GM19238 (cell line): Measurements from ENCODE around the gene FBXO27.
"Not testable (repeated sequence)": the region's sequence is repeated elsewhere in the genome, so short reads cannot be mapped to it uniquely, and the experiment has no call there.

Experiments used
- DNase-seq: peaks from one replicate; pipeline ENCODE4 v3.0.0; 2011; ENCODE audit warnings: low spot score; ENCODE audit not compliant: insufficient read length

The FBXO27 gene

DNA sequence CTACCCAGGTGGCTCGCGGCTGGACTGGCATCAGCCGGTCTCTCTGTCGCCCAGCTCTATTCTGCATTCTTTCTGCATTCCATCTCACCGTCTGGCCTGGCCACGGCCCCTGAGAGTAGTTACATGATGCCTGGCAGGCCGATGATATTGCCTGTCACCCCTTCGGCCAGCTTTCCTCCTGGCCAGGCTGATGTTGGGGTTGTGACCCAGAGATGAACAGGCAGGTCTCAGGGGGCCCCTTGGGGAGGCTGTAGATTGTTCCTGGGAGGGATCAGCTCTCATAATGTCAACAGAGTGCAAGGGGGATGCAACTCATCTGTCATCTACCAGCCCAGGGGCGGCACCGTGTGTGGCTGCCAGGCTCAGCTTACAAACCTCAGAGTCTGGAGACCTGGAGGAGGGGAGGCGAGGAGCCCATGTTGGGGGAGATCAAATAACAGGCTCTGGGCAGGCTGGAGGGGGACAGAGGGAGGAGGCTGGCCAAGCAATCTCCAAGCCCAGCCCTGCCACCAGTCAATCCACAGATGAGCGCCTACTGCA, 43.2 kb downstream of the FBXO27 start:
- DNase-seq, result no peak

DNA sequence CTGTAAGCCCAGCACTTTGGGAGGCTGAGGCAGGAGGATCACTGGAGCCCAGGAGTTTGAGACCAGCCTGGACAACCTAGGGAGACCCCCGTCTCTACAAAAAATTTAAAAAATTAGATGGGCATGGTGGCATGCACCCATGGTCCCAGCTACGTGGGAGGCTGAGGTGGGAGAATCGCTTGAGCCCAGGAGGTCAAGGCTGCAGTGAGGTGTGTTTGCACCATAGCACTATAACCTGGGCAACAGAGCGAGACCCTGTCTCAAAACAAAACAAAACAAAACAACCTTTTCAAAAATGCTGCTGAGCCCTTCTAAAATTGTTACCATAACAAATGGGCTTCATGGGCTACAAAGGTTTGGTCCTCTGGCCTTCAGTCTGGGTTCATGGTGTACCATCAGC, 43.7 kb downstream of the FBXO27 start:
- DNase-seq, result not testable (repeated sequence)

DNA sequence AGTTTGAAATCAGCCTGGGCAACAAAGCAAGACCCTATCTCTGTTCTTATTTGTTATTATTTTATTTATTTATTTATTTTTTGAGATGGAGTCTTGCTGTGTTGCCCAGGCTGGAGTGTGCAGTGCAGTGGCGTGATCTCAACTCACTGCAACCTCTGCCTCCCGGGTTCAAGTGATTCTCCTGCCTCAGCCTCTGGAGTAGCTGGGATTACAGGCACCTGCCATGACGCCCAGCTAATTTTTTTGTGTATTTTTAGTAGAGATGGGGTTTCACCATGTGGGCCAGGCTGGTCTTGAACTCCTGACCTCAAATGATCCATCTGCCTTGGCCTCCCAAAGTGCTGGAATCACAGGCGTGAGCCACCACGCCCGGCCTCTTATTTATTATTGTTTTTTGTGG, 44.6 kb downstream of the FBXO27 start:
- not testable (repeated sequence) for DNase-seq

DNA sequence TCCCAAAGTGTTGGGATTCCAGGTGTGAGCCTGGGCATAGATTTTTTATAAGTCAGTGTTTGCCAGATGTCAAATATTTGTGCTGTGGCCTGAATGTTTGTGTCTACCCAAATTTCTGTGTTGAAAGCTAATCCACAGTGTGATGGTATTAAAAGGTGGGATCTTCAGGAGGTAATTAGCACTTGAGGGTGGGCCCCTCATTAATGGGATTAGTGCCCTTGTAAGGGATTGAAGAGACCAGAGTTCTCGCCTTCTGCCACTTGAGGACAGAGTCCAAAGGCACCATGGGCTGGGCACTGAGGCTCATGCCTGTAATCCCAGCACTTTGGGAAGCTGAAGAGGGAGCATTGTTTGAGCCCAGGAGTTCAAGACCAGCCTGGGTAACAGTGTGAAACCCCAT, 47.1 kb downstream of the FBXO27 start:
- DNase-seq, result no peak

DNA sequence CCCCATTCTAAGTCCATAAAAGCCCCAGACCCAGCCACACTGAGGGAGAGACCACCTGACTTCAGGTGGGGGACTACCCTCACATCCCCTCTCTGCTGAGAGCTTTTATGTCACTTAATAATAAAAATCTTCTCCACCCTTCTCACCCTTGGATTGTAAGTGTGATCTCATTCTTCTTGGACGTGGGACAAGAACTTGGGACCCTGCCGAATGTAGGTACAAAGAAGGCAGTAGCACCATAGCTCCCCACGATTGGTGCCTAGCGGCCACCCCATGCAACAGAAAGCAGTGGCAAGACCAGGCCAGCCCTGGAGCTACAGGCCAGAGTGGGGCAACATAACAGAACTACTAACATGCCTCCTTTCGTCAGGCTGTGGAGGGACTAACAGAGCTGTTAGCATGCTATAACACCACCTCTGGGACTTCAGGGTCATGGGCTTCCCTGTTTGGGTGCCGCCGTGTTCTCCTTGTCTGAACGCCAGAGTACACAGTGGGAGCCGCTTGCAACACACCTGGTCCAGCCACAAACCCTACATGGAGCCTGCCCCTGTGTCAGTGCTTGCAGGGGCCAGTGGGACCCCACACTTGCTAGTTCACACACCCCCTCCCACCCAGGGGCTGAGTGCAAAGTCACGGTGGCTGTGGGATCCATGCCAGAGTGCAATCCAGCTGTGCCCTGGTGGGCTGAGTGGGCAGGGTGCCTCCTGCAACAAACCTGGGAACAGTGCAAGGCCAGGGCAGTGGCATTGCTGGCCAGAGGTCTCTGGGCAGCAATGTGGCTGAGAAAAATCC, 51.6 kb downstream of the FBXO27 start:
- DNase-seq, result no peak

DNA sequence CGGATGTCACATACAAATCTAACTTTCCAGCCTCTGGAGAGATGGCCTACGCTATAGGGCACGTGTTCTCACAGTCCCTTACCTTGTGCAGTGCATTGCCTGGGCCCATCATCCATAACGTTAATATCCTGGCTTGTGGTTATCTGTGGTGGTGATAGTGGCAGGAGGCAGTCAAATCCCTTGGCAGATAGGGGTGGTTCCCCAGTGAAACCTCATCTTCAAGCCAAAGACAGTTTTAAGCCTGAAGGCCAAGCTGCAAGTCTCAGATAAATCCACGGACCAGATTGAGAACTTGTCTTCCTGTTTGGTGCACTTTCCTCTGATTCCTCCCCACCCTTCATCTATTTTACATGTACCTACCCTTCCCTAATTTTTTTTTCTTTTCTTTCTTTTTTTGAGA, 52.5 kb downstream of the FBXO27 start:
- no peak for DNase-seq

DNA sequence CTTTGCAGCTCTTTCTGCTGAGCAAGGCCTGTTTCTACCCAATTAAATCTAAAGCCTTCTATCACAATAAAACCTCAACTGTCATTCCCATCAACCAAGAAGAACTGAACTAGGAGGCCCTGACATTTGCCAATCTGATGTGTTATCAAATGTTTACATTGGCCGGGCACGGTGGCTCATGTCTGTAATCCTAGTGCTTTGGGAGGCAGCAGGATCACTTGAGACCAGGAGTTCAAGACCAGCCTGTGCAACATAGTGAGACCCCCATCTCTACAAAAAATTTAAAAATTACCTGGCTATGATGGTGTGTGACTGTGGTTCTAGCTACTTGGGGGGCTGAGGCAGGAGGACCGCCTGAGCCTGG, 54.0 kb downstream of the FBXO27 start:
- DNase-seq, result no peak

DNA sequence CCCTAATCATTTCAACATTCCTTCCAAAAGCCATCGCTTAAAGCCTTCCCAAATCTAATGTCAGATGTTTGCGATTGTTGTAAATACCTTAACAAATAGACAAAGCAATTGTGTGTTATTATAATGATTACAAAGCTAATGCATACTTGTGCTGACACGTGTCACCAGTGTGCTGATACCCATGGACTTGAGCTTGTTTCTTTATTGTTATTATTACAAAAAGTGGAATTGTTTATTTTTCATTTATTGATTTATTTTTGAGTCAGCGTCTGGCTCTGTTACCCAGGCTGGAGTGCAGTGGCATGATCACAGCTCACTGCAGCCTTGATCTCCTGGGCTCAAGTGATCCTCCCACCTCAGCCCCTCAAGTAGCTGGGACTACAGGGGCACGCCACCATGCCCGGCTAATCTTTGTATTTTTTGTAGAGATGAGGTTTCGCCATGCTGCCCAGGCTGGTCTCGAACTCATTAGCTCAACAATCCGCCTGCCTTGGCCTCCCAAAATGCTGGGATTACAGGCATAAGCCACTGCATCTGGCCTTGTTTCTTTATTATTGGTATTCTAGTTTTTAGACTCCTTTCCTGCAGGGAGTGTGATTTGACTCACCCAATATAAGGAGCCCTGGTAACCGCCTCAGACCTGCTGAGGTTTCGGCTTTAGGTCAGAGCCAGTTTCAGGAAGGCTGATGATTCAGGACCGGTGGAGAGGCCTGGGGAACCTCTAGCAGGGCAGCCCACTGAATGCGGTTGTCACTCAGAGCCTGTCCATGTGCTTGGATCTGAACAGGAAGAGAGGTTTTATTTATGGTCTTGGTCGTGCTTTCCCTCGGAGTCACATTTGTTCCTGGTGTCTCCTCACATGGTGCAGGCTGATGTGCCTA, 54.7 kb downstream of the FBXO27 start:
- peak; percentile 55 for DNase-seq

DNA sequence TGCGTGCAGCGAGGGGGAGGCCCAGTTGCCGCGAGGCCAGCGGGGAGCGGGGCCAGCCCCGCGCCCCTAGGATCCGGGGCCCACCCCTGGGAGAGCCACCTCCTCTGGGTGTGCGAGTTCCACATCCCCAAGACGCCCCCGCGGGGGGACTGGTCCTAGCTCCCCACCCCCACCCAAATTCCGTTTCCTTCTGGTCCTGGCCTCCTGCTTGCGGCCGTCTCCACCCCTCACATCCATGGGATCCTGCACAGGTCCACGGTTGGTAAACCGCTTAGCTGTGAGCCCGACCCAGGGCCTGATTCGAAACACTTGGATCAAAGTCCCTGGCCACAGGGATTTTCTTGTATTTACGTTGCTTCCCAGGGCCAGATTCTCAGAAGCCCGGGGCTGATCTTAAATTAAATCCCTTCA, 56.5 kb downstream of the FBXO27 start:
- no peak for DNase-seq

DNA sequence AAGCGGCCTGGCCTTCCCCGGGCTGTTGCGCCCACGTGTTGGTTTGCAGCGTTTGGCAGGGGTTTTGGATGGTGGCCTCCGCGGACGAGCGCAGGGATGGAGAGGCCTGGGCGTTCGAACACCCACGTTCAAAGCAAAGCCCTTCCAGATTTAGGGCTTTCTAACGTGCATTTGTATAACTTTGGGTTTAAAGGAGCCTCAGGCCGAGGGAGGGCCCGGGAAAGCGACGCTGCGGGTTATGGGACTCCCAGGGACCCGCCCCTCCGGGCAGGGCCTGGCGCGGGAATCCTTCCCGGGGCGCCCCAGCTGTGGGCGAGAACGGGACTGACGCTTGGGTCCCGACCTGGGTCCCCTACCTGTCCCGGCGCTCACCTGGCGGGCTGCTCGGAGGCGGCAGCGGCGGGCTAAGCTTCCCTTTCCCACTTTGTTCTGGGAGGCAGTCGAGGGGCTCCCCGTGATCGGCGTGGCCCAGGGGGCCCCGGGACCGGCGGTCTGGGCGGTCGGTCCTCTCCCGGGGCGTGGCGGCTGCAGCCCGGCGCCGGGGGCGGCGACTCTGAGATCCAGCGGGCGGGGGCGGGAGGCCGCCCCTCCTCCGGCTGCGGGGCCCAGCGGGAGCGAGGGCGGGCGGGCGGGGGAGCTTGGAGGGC, 57.0 kb downstream of the FBXO27 start, which contains the start of gene FBXO17:
TSS of gene FBXO17 (minus strand) at position 529 of the 647 bp plus-strand sequence. CDS start 25,423 bp downstream, outside the sequence.
- DNase-seq, result no peak

DNA sequence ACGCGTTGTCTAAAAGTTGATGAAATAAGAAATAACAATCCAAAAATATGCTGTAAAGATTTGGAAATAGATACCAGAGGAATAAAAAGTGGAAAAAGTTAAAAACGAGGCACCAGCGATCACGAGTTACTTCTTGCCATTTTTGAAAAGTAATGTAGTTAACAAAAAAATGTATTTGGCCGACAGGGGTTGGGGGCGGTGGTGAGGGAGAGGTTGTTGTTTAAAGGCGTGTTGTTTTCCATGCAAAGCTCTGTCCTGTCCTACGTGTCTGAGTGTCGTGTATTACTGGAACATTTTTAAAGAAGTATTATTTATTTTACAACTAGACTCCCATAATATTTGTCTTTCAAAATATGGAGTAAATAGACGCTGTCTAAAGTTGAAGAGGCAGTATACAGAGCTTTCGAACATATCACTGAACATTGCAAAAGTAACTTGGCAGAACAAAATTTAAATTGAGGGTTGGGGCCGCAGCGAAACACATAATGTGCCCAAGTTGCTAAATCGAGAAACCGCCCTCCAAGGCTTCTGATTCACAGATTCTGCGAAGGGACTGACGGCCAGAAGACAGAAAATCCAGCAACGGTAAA, 57.6 kb downstream of the FBXO27 start:
- no peak for DNase-seq
